GM12865 (cell line): ENCODE data around the gene MTUS2.

ENCODE experiments used
- DNase-seq: peaks from one replicate; pipeline ENCODE4 v3.0.0; 2010; ENCODE audit warnings: low read depth
- H3K4me3 ChIP-seq: 2 replicates; pipeline ENCODE4 v1.5.1; 2011; ENCODE audit warnings: mild to moderate bottlenecking, low read depth, low read length, control low read depth
- CTCF ChIP-seq: IDR thresholded peaks from 2 replicates; pipeline ENCODE4 v1.5.1; 2011; ENCODE audit warnings: low read length, control low read depth, low read depth, inconsistent platforms; ENCODE audit not compliant: insufficient read depth; ENCODE audit errors: missing control alignments

The MTUS2 gene

GRCh38 chr13:28854657-28855056 is 34.5 kb downstream of the MTUS2 start:
- no peak overlapping the region for H3K4me3 ChIP-seq
- no peak for TF ChIP-seq CTCF
- no peak for DNase-seq

- no peak overlapping the region for H3K4me3 ChIP-seq
- no peak for TF ChIP-seq CTCF
- no peak for DNase-seq
Measured at GRCh38 chr13:28856287-28856686, 36.1 kb downstream of the MTUS2 start.

- DNase-seq = no peak
- TF ChIP-seq CTCF = no peak
- H3K4me3 ChIP-seq = no peak overlapping the region
Measured at GRCh38 chr13:28859069-28859468, 38.9 kb downstream of the MTUS2 start.

- no peak for TF ChIP-seq CTCF
- H3K4me3 ChIP-seq = no peak overlapping the region
- no peak for DNase-seq
Measured at GRCh38 chr13:28859717-28860116, 39.6 kb downstream of the MTUS2 start.

GRCh38 chr13:28864544-28864943 is 44.4 kb downstream of the MTUS2 start:
- no peak overlapping the region for H3K4me3 ChIP-seq

GRCh38 chr13:28865149-28865744 is 45.1 kb downstream of the MTUS2 start:
- TF ChIP-seq CTCF = no peak
- no peak overlapping the region for H3K4me3 ChIP-seq
- DNase-seq = no peak

More at GRCh38 chr13:28864544-28864943, 44.4 kb downstream of the MTUS2 start:
- TF ChIP-seq CTCF = no peak
- peak; percentile 46 for DNase-seq

GRCh38 chr13:28865951-28866350 is 45.8 kb downstream of the MTUS2 start:
- TF ChIP-seq CTCF = no peak
- H3K4me3 ChIP-seq = no peak overlapping the region
- no peak for DNase-seq
